MM.1S (cell line): ENCODE data around the gene C13orf42.

ENCODE experiments used
- EZH2phosphoT487 ChIP-seq: fragments of 300-600 bp; sonication (generic); IDR thresholded peaks from 2 replicates; pipeline ENCODE4 v1.6.1; 2018; ENCODE audit warnings: antibody characterized with exemption, low read length
- TF ChIP-seq, protein P1 (sequence below): fragments of 300-600 bp; sonication (generic); IDR thresholded peaks from 2 replicates; pipeline ENCODE4 v1.5.1; 2016; ENCODE audit warnings: antibody characterized with exemption, low read length, mixed read lengths

DNA sequence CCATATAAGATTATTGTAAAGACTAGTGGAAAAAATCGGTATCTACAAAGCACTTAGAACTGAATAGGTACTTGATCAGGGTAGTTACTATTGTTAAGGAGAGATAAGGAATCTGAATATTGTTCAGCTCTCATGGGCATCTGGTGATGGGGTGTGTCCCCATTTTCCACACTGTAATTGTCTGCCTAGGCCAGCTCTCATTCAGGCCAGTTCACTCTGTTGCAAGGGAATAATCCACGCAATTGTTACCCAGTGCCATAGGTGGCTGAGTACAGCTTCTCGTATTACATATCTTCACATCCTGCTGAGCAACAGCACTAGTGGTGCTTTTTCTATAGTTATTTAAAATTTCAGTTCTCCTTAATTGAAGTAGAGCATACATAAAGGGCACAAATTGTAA, 45.6 kb upstream of the C13orf42 start:
- TF ChIP-seq, protein P1, sequence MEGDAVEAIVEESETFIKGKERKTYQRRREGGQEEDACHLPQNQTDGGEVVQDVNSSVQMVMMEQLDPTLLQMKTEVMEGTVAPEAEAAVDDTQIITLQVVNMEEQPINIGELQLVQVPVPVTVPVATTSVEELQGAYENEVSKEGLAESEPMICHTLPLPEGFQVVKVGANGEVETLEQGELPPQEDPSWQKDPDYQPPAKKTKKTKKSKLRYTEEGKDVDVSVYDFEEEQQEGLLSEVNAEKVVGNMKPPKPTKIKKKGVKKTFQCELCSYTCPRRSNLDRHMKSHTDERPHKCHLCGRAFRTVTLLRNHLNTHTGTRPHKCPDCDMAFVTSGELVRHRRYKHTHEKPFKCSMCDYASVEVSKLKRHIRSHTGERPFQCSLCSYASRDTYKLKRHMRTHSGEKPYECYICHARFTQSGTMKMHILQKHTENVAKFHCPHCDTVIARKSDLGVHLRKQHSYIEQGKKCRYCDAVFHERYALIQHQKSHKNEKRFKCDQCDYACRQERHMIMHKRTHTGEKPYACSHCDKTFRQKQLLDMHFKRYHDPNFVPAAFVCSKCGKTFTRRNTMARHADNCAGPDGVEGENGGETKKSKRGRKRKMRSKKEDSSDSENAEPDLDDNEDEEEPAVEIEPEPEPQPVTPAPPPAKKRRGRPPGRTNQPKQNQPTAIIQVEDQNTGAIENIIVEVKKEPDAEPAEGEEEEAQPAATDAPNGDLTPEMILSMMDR: no peak
- TF ChIP-seq EZH2phosphoT487: no peak
